Effector memory CD8-positive, alpha-beta T cell (primary cell): ENCODE measurements around the gene ETF1.
A peak's percentile ranks its signal among the peaks of the same experiment; 100 is the strongest.
"Not testable (repeated sequence)": the region's sequence is repeated elsewhere in the genome, so short reads cannot be mapped to it uniquely, and the experiment has no call there.

Source experiments
- ATAC-seq: fragments of 150-1000 bp; cut with Tn5 transposase; replicated peaks from 2 replicates; pipeline ENCODE4 v1.10.0; 2021; ENCODE audit warnings: mild to moderate bottlenecking, moderate library complexity
- DNase-seq, 3 experiments: peaks; one replicate each; pipeline ENCODE4 v3.0.0; 2021
- H3K27ac Mint-ChIP-seq, 2 donors: one replicate each; pipeline ENCODE4 v1.8.0; 2022; ENCODE audit warnings: mild to moderate bottlenecking in 2 of 2, mixed read lengths in 2 of 2, moderate library complexity in 2 of 2
- H3K27me3 Mint-ChIP-seq, 2 donors: one replicate each; pipeline ENCODE4 v1.8.0; 2022; ENCODE audit warnings: mixed read lengths in 2 of 2
- H3K36me3 Mint-ChIP-seq: one replicate; pipeline ENCODE4 v1.8.0; 2022; ENCODE audit warnings: mild to moderate bottlenecking, moderate library complexity, mixed read lengths; ENCODE audit not compliant: insufficient read depth
- H3K4me1 Mint-ChIP-seq, 2 donors: one replicate each; pipeline ENCODE4 v1.8.0; 2022; ENCODE audit warnings: low read depth in 2 of 2, mixed read lengths in 2 of 2
- H3K4me3 Mint-ChIP-seq, 2 donors: one replicate each; pipeline ENCODE4 v1.8.0; 2022; ENCODE audit warnings: mild to moderate bottlenecking in 2 of 2, mixed read lengths in 2 of 2, moderate library complexity in 2 of 2
- H3K9me3 Mint-ChIP-seq, 2 donors: one replicate each; pipeline ENCODE4 v1.8.0; 2022; ENCODE audit warnings: mixed read lengths in 2 of 2

ETF1 gene

DNA sequence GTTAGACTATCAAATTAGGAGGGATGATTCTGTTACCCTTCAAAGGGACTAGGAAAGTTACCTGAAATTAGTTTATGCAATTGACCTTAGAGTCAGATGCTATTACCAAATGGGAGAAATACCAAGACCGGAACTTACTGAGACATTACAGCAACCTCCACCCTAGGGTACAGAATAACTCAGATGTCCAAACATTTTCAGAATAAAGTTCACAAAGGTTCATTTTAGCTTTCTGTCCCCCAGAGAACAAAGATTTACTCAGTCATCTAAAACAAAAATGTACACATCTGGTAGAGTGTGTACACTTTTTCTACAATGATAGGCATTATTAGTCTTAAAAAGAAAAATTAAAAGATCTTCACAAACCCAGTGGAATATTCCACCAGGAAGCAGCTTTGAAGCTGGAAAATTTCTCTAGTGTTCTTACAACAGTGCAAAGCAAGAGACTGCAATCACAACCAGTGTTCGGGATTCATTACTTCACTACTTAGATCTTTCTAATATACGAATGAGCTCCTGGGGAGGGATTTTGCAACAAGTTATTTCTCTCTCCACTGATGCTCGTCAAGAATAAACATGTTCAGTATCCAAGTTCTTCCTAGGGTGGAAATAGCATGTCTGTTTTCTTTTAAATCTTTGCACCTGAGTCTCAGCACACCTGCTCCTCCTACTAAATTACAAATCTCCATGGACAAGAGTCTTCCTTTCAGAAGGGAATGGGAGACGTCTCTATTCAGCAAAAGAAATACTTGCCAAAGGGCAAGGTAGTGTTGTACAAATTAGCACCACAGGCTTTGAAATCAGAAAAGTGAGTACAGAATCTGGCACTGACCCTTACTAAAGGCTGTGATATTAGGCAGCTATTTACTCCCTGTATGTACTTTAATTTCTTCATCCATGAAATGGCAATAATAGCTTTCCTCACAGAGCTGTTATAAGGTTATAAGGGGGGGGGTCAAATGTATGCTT lies 8.8 kb downstream of the ETF1 start:
- Mint-ChIP-seq H3K27me3 (no peaks in the 10 kb centered on the region), H3K4me1 (peaks cover 36 to 59% of the 10 kb centered on the region in 2 donors), H3K36me3 (peaks cover 42% of the 10 kb centered on the region), H3K27ac (peak overlapping the region; percentile 21 to 22), H3K9me3 (no peaks in the 10 kb centered on the region), H3K4me3 (no peak overlapping the region)
- ATAC-seq (no peak), DNase-seq (no peak)

DNA sequence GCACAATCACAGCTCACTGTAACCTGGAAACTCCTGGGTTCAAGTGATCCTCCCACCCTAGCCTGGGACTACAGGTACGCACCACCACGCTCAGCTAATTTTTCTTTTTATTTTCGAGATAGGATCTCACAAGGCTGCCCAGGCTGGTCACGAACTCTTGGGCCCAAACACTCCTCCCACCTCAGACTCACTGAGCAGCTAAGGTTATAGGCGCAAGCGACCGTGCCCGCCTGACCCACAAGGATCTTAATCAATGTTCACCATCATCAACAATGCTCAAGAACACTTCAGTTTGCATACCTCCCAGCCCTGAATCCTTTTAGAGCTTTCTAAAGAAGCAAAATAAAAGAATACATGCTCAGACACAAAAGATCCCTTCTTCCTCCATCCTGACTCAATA lies 13.2 kb downstream of the ETF1 start:
- ATAC-seq = no peak
- Mint-ChIP-seq H3K9me3 (no peaks in the 10 kb centered on the region), H3K27me3 (no peaks in the 10 kb centered on the region), H3K4me1 (peaks cover 31 to 50% of the 10 kb centered on the region in 2 donors), H3K27ac (peak overlapping the region in 1 of 2 donors; percentile 8), H3K36me3 (peaks cover 47% of the 10 kb centered on the region), H3K4me3 (no peak overlapping the region)
- no peak for DNase-seq

- H3K4me3 Mint-ChIP-seq = no peak overlapping the region
- ATAC-seq (no peak), DNase-seq (no peak)
- H3K27ac Mint-ChIP-seq = peak overlapping the region in 1 of 2 donors; percentile 8
- no peaks in the 10 kb centered on the region for H3K9me3 Mint-ChIP-seq
- H3K36me3 Mint-ChIP-seq = peaks cover 45% of the 10 kb centered on the region
- peaks cover 32 to 41% of the 10 kb centered on the region in 2 donors for H3K4me1 Mint-ChIP-seq
- no peaks in the 10 kb centered on the region for H3K27me3 Mint-ChIP-seq
Observed at GRCh38 chr5:138528744-138529469, 14.1 kb downstream of the ETF1 start.

DNA sequence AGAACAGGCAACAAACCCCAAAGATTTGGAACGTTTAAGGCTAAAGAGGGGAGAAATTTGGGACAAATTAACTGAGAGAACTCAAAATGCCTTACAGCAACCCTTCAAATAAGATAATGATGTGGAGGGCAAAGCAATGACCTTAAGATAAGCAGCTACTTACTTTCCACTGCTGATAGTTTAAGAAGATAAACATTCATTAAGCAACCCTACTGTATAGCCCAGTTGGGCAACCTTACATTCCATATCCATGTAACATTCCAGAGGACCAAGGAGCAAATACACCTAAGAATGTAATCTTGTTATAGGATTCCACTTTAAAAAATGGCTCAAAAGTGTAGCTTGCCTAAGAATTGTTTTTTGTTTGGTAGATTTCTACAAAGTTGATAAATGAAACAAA lies 14.8 kb downstream of the ETF1 start:
- DNase-seq = no peak
- Mint-ChIP-seq H3K9me3 (no peaks in the 10 kb centered on the region), H3K36me3 (peaks cover 46% of the 10 kb centered on the region), H3K4me1 (peaks cover 36 to 43% of the 10 kb centered on the region in 2 donors), H3K27me3 (no peaks in the 10 kb centered on the region), H3K4me3 (no peak overlapping the region), H3K27ac (no peak overlapping the region)
- no peak for ATAC-seq

- no peak for DNase-seq
- Mint-ChIP-seq H3K9me3 (no peaks in the 10 kb centered on the region), H3K27me3 (no peaks in the 10 kb centered on the region), H3K4me1 (peaks cover 32 to 39% of the 10 kb centered on the region in 2 donors), H3K36me3 (peaks cover 54% of the 10 kb centered on the region), H3K27ac (no peak overlapping the region), H3K4me3 (no peak overlapping the region)
- ATAC-seq = no peak
Observed at GRCh38 chr5:138527170-138527569, 15.9 kb downstream of the ETF1 start.

- ATAC-seq = no peak
- no peaks in the 10 kb centered on the region for H3K27me3 Mint-ChIP-seq
- H3K27ac Mint-ChIP-seq = no peak overlapping the region
- no peak for DNase-seq
- no peak overlapping the region for H3K4me3 Mint-ChIP-seq
- H3K9me3 Mint-ChIP-seq = no peaks in the 10 kb centered on the region
- H3K36me3 Mint-ChIP-seq = peaks cover 60% of the 10 kb centered on the region
- H3K4me1 Mint-ChIP-seq = peaks cover 28 to 30% of the 10 kb centered on the region in 2 donors
Observed at GRCh38 chr5:138523406-138523805, 19.6 kb downstream of the ETF1 start.

DNA sequence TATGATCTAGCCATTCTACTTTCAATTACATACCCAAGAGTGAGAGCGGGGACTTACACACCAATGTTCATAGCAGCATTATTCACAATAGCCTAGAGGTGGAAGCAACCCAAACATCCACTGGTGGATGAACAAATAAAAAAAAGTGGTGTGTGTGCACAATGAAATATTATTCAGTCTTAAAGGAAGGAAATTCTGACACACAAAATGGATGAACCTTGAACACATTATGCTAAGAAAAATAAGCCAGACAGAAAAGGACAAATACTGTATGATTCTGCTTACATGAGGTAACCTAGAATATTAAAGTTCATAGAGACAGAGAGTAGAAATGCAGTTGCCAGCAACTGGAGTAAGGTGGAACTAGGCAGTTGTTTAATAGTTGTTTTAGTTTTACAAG lies 22.1 kb downstream of the ETF1 start:
- H3K4me1 Mint-ChIP-seq = peaks cover 19 to 20% of the 10 kb centered on the region in 2 donors
- ATAC-seq (no peak), DNase-seq (no peak)
- no peaks in the 10 kb centered on the region for H3K27me3 Mint-ChIP-seq
- H3K4me3 Mint-ChIP-seq = no peak overlapping the region
- H3K36me3 Mint-ChIP-seq = peaks cover 74% of the 10 kb centered on the region
- H3K27ac Mint-ChIP-seq = peak overlapping the region in 1 of 2 donors; percentile 32
- no peaks in the 10 kb centered on the region for H3K9me3 Mint-ChIP-seq

DNA sequence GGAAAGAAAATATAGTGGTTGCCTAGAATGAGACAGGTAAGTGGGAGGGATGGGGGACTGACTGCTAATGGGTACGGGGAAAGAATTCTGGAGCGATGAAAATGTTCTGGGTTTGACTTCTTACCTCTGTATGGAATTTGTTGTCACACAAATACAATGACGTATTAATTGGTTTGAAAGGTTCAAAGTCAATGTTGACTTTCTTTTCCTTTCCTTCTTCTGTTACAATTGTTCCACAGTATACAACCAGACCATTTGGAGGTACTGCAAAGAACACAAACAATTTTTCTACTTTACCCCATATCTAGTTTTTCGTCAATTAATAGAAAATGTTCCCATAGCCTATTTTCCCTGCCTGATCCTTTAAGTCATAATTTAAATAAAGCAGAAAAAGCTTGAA lies 25.6 kb downstream of the ETF1 start:
- no peak overlapping the region for H3K4me3 Mint-ChIP-seq
- peaks cover 84% of the 10 kb centered on the region for H3K36me3 Mint-ChIP-seq

GRCh38 chr5:138515556-138516245 lies 27.3 kb downstream of the ETF1 start:
- Mint-ChIP-seq H3K36me3 (peaks cover 89% of the 10 kb centered on the region), H3K27ac (no peak overlapping the region), H3K9me3 (no peaks in the 10 kb centered on the region), H3K4me3 (no peak overlapping the region), H3K4me1 (peaks cover 11% of the 10 kb centered on the region in 2 donors), H3K27me3 (no peaks in the 10 kb centered on the region)
- DNase-seq (no peak), ATAC-seq (no peak)

More for the DNA sequence above, 25.6 kb downstream of the ETF1 start:
- ATAC-seq (no peak), DNase-seq (no peak)
- Mint-ChIP-seq H3K9me3 (no peaks in the 10 kb centered on the region), H3K27ac (no peak overlapping the region), H3K27me3 (no peaks in the 10 kb centered on the region), H3K4me1 (peaks cover 13 to 15% of the 10 kb centered on the region in 2 donors)

- no peak overlapping the region for H3K27ac Mint-ChIP-seq
- H3K27me3 Mint-ChIP-seq = no peaks in the 10 kb centered on the region
- no peak overlapping the region for H3K4me3 Mint-ChIP-seq
- H3K4me1 Mint-ChIP-seq = peaks cover 4% of the 10 kb centered on the region in 2 donors
- ATAC-seq = no peak
- no peaks in the 10 kb centered on the region for H3K9me3 Mint-ChIP-seq
- no peak for DNase-seq
- peaks cover 96% of the 10 kb centered on the region for H3K36me3 Mint-ChIP-seq
Observed at GRCh38 chr5:138514021-138514420, 29.0 kb downstream of the ETF1 start.

GRCh38 chr5:138508958-138509357 lies 34.1 kb downstream of the ETF1 start:
- H3K36me3 Mint-ChIP-seq = peaks cover 89% of the 10 kb centered on the region
- H3K27me3 Mint-ChIP-seq = no peaks in the 10 kb centered on the region
- ATAC-seq = no peak
- no peaks in the 10 kb centered on the region for H3K9me3 Mint-ChIP-seq
- no peak overlapping the region for H3K4me3 Mint-ChIP-seq
- peak overlapping the region in 1 of 2 donors; percentile 67 for H3K27ac Mint-ChIP-seq
- DNase-seq = no peak
- H3K4me1 Mint-ChIP-seq = no peaks in the 10 kb centered on the region

GRCh38 chr5:138507485-138507884 lies 35.6 kb downstream of the ETF1 start:
- not testable (repeated sequence) for H3K27me3 Mint-ChIP-seq, H3K4me1 Mint-ChIP-seq, ATAC-seq, DNase-seq, H3K9me3 Mint-ChIP-seq, H3K4me3 Mint-ChIP-seq, H3K27ac Mint-ChIP-seq
- peaks cover 88% of the 10 kb centered on the region for H3K36me3 Mint-ChIP-seq
